Upper lobe of left lung (tissue), 6 donors: Measurements from ENCODE around the gene TMEM165. TPM values are rescaled to one million over a fixed set of nuclear protein-coding genes. Genes with fewer than 3 reads are reported as not detected.

Experiments used
- ATAC-seq, 2 donors: fragments of 200-7000 bp; cut with Tn5 transposase; one replicate each; pipeline ENCODE4 v1.9.1; 2022; ENCODE audit warnings: mild to moderate bottlenecking in 2 of 2, moderate library complexity in 2 of 2; ENCODE audit not compliant: low FRiP score in 2 of 2
- DNase-seq, 2 donors: peaks; one replicate each; pipeline ENCODE4 v3.0.0-alpha.2; 2019 to 2020
- H3K27ac ChIP-seq, 4 donors: fragments of 200-600 bp; sonication (generic); one replicate each; pipeline ENCODE4 v1.5.1; 2016 to 2019
- H3K27me3 ChIP-seq, 4 donors: fragments of 200-600 bp; sonication (generic); one replicate each; pipeline ENCODE4 v1.5.1; 2017 to 2019
- H3K36me3 ChIP-seq, 4 donors: fragments of 200-600 bp; sonication (generic); one replicate each; pipeline ENCODE4 v1.5.1; 2016 to 2019
- H3K4me1 ChIP-seq, 4 donors: fragments of 200-600 bp; sonication (generic); one replicate each; pipeline ENCODE4 v1.5.1; 2018 to 2019
- H3K4me3 ChIP-seq, 4 donors: fragments of 200-600 bp; sonication (generic); one replicate each; pipeline ENCODE4 v1.5.1; 2017 to 2019; ENCODE audit warnings: mild to moderate bottlenecking in 2 of 4, moderate library complexity in 1 of 4
- H3K9me3 ChIP-seq, 4 donors: fragments of 200-600 bp; sonication (generic); one replicate each; pipeline ENCODE4 v1.5.1; 2018 to 2019
- EP300 ChIP-seq, 4 donors: sonication (generic); formaldehyde crosslinking; IDR thresholded peaks; one replicate each; pipeline ENCODE4 v1.5.1; 2017; ENCODE audit warnings: antibody characterized with exemption in 4 of 4, control low read depth in 2 of 4
- POLR2A ChIP-seq, 4 donors: fragments of 450-650 bp; IDR thresholded peaks; one replicate each; pipeline ENCODE4 v1.5.1; 2016 to 2017; ENCODE audit warnings: antibody characterized with exemption in 4 of 4, mild to moderate bottlenecking in 2 of 4
- POLR2AphosphoS5 ChIP-seq, 2 donors: sonication (generic); formaldehyde crosslinking; IDR thresholded peaks; one replicate each; pipeline ENCODE4 v1.5.1; 2017; ENCODE audit warnings: antibody characterized with exemption in 2 of 2
- WGBS, 2 donors: methylation state at CpG; one replicate each; pipeline ENCODE4 v1.1.5; 2017 to 2018; 5-methylcytosine and 5-hydroxymethylcytosine counted together
- small RNA-seq, 4 donors: library from RNA; depleted of rRNA; stranded (forward); fragments of <200 nt; gene quantifications; one replicate each; pipeline ENCODE3, GENCODE V24; 2016
- total RNA-seq, 6 donors: library from RNA; depleted of rRNA in 4 of 6; stranded (reverse); fragments of >200 nt in 4 of 6; gene quantifications; one replicate each; pipeline versions ENCODE4 v1.1.0 to v1.2.1, GENCODE V29; 2016 to 2021
- TF ChIP-seq, protein P1 (sequence below), 6 experiments: fragments of 450-650 bp in 4 of 6; fragments of 200-600 bp in 2 of 6; sonication (generic) in 2 of 6; IDR thresholded peaks; one replicate each; pipeline ENCODE4 v1.5.1; 2016 to 2019; ENCODE audit warnings: antibody characterized with exemption in 6 of 6
- donor health status: DM: no; HTN: no; CAD: no; lungs with moderate emphysema.
- donor health status: DM: no; HTN: yes; CAD: no; lungs with severe emphysema.

The TMEM165 gene
- total RNA-seq, 6 donors from 2014 or later, result 118 to 312 (median 231) TPM

DNA sequence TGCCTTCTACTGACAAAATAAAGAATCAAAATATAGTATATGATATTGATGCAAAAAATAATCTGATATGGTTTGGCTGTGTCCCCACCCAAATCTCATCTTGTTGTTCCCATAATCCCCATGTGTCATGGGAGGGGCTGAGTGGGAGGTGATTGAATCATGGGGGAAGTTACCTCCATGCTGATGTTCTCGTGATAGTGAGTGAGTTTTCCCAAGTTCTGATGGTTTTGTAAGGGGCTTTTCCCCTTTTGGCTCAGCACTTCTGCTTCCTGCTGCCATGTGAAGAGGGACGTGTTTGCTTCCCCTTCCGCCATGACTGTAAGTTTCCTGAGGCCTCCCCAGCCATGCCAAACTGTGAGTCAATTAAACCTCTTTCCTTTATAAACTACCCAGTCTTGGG is 70.2 kb downstream of the TMEM165 start:
- no peaks in the 10 kb centered on the region for H3K4me1 ChIP-seq
- TF ChIP-seq POLR2AphosphoS5 (IDR thresholded peaks at IDR 0.05) (no peak), EP300 (IDR thresholded peaks at IDR 0.05) (no peak), POLR2A (IDR thresholded peaks at IDR 0.05) (no peak)
- TF ChIP-seq, protein P1, sequence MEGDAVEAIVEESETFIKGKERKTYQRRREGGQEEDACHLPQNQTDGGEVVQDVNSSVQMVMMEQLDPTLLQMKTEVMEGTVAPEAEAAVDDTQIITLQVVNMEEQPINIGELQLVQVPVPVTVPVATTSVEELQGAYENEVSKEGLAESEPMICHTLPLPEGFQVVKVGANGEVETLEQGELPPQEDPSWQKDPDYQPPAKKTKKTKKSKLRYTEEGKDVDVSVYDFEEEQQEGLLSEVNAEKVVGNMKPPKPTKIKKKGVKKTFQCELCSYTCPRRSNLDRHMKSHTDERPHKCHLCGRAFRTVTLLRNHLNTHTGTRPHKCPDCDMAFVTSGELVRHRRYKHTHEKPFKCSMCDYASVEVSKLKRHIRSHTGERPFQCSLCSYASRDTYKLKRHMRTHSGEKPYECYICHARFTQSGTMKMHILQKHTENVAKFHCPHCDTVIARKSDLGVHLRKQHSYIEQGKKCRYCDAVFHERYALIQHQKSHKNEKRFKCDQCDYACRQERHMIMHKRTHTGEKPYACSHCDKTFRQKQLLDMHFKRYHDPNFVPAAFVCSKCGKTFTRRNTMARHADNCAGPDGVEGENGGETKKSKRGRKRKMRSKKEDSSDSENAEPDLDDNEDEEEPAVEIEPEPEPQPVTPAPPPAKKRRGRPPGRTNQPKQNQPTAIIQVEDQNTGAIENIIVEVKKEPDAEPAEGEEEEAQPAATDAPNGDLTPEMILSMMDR (IDR thresholded peaks at IDR 0.05), result no peak
- H3K27me3 ChIP-seq, result no peaks in the 10 kb centered on the region
- ATAC-seq (no peak), DNase-seq (no peak)
- H3K27ac ChIP-seq, result no peak overlapping the region
- H3K4me3 ChIP-seq, result no peak overlapping the region
- no peaks in the 10 kb centered on the region for H3K9me3 ChIP-seq
- H3K36me3 ChIP-seq, result peaks cover 0 to 18% (median 0%) of the 10 kb centered on the region in 4 donors
- 76 to 93% methylated on average over 3 of the region's 3 CpGs for WGBS, 2 donors

DNA sequence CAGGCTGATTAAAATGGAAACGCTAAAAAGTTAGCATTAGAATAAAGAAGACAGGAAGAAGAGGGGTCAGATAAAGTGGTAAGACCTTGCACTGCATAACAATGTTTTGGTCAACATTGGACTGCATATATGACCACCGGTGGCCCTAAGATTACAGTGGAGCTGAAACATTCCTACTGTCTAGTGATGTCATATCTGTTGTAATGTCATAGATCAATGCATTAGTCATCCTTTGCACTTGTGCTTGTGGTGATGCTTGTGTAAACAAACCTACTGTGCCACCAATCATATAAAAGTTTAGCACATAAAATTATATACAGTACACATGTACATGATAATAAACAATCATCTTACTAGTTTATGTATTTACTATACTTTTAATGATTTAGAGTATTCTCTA is 73.0 kb downstream of the TMEM165 start:
- Histone ChIP-seq H3K27ac (no peak overlapping the region), H3K27me3 (no peaks in the 10 kb centered on the region), H3K4me3 (no peak overlapping the region), H3K36me3 (peaks cover 0 to 27% (median 1%) of the 10 kb centered on the region in 4 donors), H3K9me3 (no peaks in the 10 kb centered on the region), H3K4me1 (no peaks in the 10 kb centered on the region)
- DNase-seq (no peak), ATAC-seq (no peak)
- TF ChIP-seq EP300 (IDR thresholded peaks at IDR 0.05), result no peak
- TF ChIP-seq POLR2AphosphoS5 (IDR thresholded peaks at IDR 0.05), result no peak
- no peak for TF ChIP-seq POLR2A (IDR thresholded peaks at IDR 0.05)
- TF ChIP-seq, protein P1 (IDR thresholded peaks at IDR 0.05), result no peak
- WGBS, 2 donors, result 92 to 98% methylated on average over 2 of the region's 2 CpGs

DNA sequence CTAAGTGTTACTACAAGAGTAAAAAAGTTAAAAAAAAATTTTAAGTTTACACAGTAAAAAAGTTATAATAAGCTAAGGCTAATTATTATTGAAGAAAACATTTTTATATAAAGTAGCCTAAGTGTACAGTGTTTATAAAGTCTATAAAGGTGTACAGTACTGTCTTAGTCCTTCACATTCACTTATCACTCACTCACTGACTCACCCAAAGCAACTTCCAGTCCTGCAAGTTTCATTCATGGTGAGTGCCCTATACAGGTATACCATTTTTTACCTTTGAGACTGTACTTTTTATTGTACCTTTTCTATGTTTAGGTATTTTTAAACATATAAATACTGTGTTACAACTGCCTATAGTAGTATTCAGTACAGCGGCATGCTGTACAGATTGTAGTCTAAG is 74.2 kb downstream of the TMEM165 start:
- no peak overlapping the region for H3K4me3 ChIP-seq
- WGBS, 2 donors, result 100% methylated on average over 1 of the region's 1 CpG
- peaks cover 8 to 39% (median 9%) of the 10 kb centered on the region in 4 donors for H3K36me3 ChIP-seq
- no peaks in the 10 kb centered on the region for H3K4me1 ChIP-seq
- ATAC-seq (no peak), DNase-seq (no peak)
- H3K27me3 ChIP-seq, result no peaks in the 10 kb centered on the region
- no peaks in the 10 kb centered on the region for H3K9me3 ChIP-seq
- TF ChIP-seq POLR2AphosphoS5 (IDR thresholded peaks at IDR 0.05) (no peak), POLR2A (IDR thresholded peaks at IDR 0.05) (no peak), EP300 (IDR thresholded peaks at IDR 0.05) (no peak)
- TF ChIP-seq, protein P1 (IDR thresholded peaks at IDR 0.05), result no peak
- no peak overlapping the region for H3K27ac ChIP-seq

Small RNA genes lying within 50 kb of the gene (small RNA-seq; reads per million reads assigned to genes)
- 0 reads per million in 4 donors for gene RF00019

Other genes starting within 250 kb of the TMEM165 start
- gene SRD5A3, start 49.7 kb upstream of the TMEM165 start, total RNA-seq, result 10 to 100 TPM in 4 of 6 donors, 1 to 10 TPM in 2; 7.2 to 21.4 (median 13.0) TPM
- 10 to 100 TPM; 10.2 to 39.6 (median 22.2) TPM for gene CLOCK, start 151.0 kb downstream of the TMEM165 start, total RNA-seq
- gene PDCL2, start 196.3 kb downstream of the TMEM165 start, total RNA-seq, result not detected
- gene NMU, start 240.3 kb downstream of the TMEM165 start, total RNA-seq, result 1 to 10 TPM in 3 of 6 donors, not detected in 3; 1.6 to 3.2 (median 2.3) TPM